ENCODE measurements around the gene HOXA6.

HOXA6 gene

GRCh38 chr7:27149842-27150567, 2.4 kb upstream of the HOXA6 start:
- no peak for DNase-seq (ENCODE audit: low spot score)

- no peak for DNase-seq (ENCODE audit: low spot score)
Measured at GRCh38 chr7:27148756-27149641, 1.4 kb upstream of the HOXA6 start.

GRCh38 chr7:27148031-27148755, 619 bp upstream of the HOXA6 start:
- no peak for DNase-seq (ENCODE audit: low spot score)

GRCh38 chr7:27146491-27147198, 929 bp downstream of the HOXA6 start:
- DNase-seq (ENCODE audit: low spot score): no peak

GRCh38 chr7:27145914-27146412, 1.6 kb downstream of the HOXA6 start:
- no peak for DNase-seq (ENCODE audit: low spot score)

GRCh38 chr7:27145165-27145913, 2.2 kb downstream of the HOXA6 start:
- no peak for DNase-seq (ENCODE audit: low spot score)

- DNase-seq (ENCODE audit: low spot score): no peak
Measured at GRCh38 chr7:27144781-27145164, 2.8 kb downstream of the HOXA6 start.

GRCh38 chr7:27143950-27144780, 3.4 kb downstream of the HOXA6 start:
- DNase-seq (ENCODE audit: low spot score): no peak

- DNase-seq (ENCODE audit: low spot score): no peak
Measured at GRCh38 chr7:27143023-27143949, 4.3 kb downstream of the HOXA6 start, which contains the start of gene HOXA5. TSS of gene HOXA5 (minus strand) at chr7:27143681. CDS start at chr7:27143607, 74 bp downstream.

- DNase-seq (ENCODE audit: low spot score): no peak
Measured at GRCh38 chr7:27142580-27143022, 5.0 kb downstream of the HOXA6 start.

- no peak for DNase-seq (ENCODE audit: low spot score)
Measured at GRCh38 chr7:27141923-27142579, 5.5 kb downstream of the HOXA6 start.

GRCh38 chr7:27141137-27141922, 6.2 kb downstream of the HOXA6 start:
- DNase-seq (ENCODE audit: low spot score): no peak

GRCh38 chr7:27140126-27140857, 7.3 kb downstream of the HOXA6 start:
- DNase-seq (ENCODE audit: low spot score): no peak

GRCh38 chr7:27139334-27140125, 8.0 kb downstream of the HOXA6 start:
- no peak for DNase-seq (ENCODE audit: low spot score)

- no peak for DNase-seq (ENCODE audit: low spot score)
Measured at GRCh38 chr7:27138985-27139333, 8.6 kb downstream of the HOXA6 start.

GRCh38 chr7:27138472-27138871, 9.1 kb downstream of the HOXA6 start:
- no peak for DNase-seq (ENCODE audit: low spot score)

Measured in hematopoietic multipotent progenitor cell treated with erythropoietin and hydrocortisone succinate and interleukin-3 and kit ligand, for 15 days (in vitro differentiated cells).